HG02938 (cell line): ENCODE results near the gene GABRR3.
A peak's percentile ranks its signal among the peaks of the same experiment; 100 is the strongest.
"Not testable (repeated sequence)": the region's sequence is repeated elsewhere in the genome, so short reads cannot be mapped to it uniquely, and the experiment has no call there.

Experiments
- ATAC-seq: cut with Tn5 transposase; IDR thresholded peaks from one replicate; pipeline ENCODE4 v1.9.1; 2021; ENCODE audit warnings: mild to moderate bottlenecking, moderate library complexity; ENCODE audit not compliant: unreplicated experiment

GABRR3 gene

GRCh38 chr3:98022978-98023820 lies 11.9 kb downstream of the GABRR3 start:
- ATAC-seq = peak; percentile 56

GRCh38 chr3:98021830-98022560 lies 13.1 kb downstream of the GABRR3 start:
- ATAC-seq = peak; percentile 52

GRCh38 chr3:98020412-98020811 lies 14.7 kb downstream of the GABRR3 start:
- no peak for ATAC-seq

DNA sequence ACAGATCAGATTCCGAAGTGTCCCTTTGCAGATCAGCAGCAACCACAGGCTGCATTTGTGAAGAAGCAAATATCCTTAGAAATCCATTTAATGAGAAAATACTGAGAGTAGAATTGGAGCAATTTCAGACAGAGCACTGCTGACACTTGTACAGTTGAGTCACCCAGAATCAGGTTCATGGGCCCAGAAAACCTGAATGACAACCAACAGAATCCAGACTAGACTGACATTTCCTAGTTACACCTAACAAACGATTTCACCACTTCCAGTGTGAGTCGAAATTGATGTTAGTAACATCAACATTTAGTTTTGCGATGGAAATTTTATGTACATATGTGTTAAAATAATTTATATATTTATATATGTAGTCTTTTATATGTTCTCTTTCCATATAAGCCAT lies 16.8 kb downstream of the GABRR3 start:
- no peak for ATAC-seq

- no peak for ATAC-seq
Observed at GRCh38 chr3:98014268-98014585, 20.9 kb downstream of the GABRR3 start.

- no peak for ATAC-seq
Observed at GRCh38 chr3:98013411-98014267, 21.5 kb downstream of the GABRR3 start.

DNA sequence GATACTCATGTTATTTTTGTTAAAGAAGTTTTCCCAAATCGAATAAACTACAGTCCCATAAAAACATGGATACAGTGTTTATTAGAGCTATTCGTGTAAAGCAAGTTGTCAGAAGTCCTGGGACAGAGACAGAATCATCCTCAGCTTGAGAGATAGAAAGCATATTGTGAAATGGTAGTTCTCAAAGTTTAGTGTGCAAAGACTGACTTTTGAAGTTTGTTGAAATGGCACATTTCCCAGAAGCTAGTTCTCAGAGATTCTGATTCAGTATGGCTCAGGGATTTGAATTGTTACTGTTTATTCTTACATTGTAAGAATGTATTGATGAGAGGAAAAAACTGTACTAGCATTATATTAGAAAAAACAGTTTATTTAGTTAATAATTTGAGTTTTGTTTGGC lies 22.1 kb downstream of the GABRR3 start:
- no peak for ATAC-seq

GRCh38 chr3:98010883-98011449 lies 24.1 kb downstream of the GABRR3 start:
- ATAC-seq = not testable (repeated sequence)

GRCh38 chr3:98010194-98010882 lies 24.8 kb downstream of the GABRR3 start:
- ATAC-seq = no peak

DNA sequence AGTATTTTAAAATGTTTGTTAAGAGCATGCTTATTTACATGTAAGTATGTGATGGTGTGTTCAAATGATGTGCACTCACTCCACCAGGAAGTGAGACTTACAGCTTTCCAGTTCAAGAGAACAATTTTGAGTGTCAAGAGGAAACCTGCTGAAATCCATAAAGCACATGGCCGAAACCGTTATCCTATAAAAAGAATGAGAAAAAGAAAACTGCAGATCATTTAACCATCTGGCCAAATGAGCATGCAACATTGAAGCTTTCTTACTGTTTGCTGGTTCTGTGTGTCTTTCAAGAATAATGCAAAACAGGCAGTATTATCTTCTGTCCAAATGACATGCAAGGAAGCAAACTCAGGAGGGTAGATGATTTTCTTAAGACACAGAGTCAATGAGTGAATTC lies 26.3 kb downstream of the GABRR3 start:
- ATAC-seq = peak; percentile 51

GRCh38 chr3:98005438-98005837 lies 29.7 kb downstream of the GABRR3 start:
- ATAC-seq = no peak

DNA sequence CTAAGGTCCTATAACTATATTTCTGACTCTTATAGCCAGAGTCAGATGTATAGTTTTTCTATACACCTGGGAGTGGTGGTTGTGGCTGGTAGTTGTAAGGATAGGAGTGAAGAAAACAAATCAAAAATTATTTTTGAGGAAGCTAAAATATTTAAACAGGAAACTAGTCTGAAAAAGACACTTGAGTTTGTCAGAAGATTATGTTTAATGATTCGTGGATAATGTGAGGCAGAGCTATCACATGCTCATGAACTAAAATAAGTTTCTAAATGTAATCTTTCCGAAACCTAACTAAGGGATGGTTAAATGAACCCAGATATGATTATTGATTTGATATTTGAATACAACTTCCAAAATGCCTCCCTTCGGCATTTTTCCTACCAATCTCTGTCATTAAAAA lies 30.4 kb downstream of the GABRR3 start:
- ATAC-seq = no peak

GRCh38 chr3:98003306-98003969 lies 31.7 kb downstream of the GABRR3 start:
- ATAC-seq = peak; percentile 83

GRCh38 chr3:98002717-98003116 lies 32.4 kb downstream of the GABRR3 start:
- no peak for ATAC-seq

- ATAC-seq = no peak
Observed at GRCh38 chr3:97999994-98000393, 35.1 kb downstream of the GABRR3 start.

DNA sequence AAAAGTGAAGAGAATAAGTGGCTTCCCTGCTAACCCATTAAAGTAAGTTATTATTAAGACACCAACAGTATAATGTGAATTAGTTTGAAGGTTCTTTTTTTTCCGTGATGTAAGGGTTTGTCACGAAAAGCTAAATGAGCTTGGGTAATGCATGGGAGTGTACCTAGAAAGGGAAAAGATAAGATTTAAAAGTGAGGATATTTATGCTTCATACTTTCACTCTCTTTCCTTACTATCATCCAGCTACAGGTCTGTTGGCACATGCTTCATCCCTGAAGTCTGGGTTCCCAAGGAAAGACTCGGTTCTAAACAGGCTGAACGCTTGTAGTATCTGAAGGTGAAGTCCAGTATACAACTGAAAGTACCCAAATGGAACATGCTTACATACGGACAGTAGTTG lies 36.0 kb downstream of the GABRR3 start:
- ATAC-seq = no peak

DNA sequence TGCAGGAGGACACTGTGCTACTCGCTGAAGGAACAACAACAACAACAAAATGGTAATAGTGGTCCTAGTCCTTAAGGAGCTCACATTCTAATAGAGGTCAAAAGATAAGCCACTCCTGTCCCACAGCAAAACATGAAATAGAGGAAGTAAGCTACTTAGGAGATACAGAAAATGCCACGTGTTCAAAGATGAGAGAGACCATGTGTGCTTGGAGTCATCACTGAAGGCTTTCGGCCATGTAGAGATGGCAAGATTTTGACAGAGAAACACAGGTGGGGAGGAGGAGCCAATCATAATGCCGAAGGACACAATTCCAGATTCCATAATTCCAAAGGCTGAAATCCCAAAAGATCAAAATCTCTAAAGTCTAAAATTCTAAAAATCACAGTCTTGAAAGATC lies 38.1 kb downstream of the GABRR3 start:
- ATAC-seq = no peak

GRCh38 chr3:97994328-97994945 lies 40.7 kb downstream of the GABRR3 start:
- ATAC-seq = no peak

GRCh38 chr3:97993526-97993925 lies 41.6 kb downstream of the GABRR3 start:
- no peak for ATAC-seq
